ENCODE data around the gene OR10J1. TPM values are rescaled to one million over a fixed set of nuclear protein-coding genes. Genes with fewer than 3 reads are reported as not detected.

The OR10J1 gene
- not detected for polyA plus RNA-seq (2012; ENCODE audit: low read depth, missing spikeins)

- no peak for DNase-seq (ENCODE audit: insufficient read length, low spot score)
- TF ChIP-seq POU2F2 (IDR thresholded peaks at IDR 0.05; ENCODE audit: low read depth, low read length) (no peak), TAF1 (IDR thresholded peaks at IDR 0.05; ENCODE audit: low read depth, low read length) (no peak), SPI1 (IDR thresholded peaks at IDR 0.05; ENCODE audit: low read depth, low read length) (no peak), PAX5 (IDR thresholded peaks at IDR 0.05; ENCODE audit: insufficient read depth, low read length, severe bottlenecking) (no peak), POLR2AphosphoS5 (IDR thresholded peaks at IDR 0.05; ENCODE audit: low read depth, low read length) (no peak), POLR2A (IDR thresholded peaks at IDR 0.05; ENCODE audit: low read depth, low read length) (no peak)
- no peak for FAIRE-seq
Measured at GRCh38 chr1:159439422-159439821, at the start of gene OR10J1. Gene OR10J1 (plus strand): TSS chr1:159439722. CDS start chr1:159439792, 70 bp downstream.

GRCh38 chr1:159406821-159407220 lies 32.7 kb upstream of the OR10J1 start:
- no peak for FAIRE-seq
- no peak for DNase-seq (ENCODE audit: insufficient read length, low spot score)
- no peak for TF ChIP-seq TAF1 (IDR thresholded peaks at IDR 0.05; ENCODE audit: low read depth, low read length)
- no peak for TF ChIP-seq POLR2A (IDR thresholded peaks at IDR 0.05; ENCODE audit: low read depth, low read length)
- TF ChIP-seq PAX5 (IDR thresholded peaks at IDR 0.05; ENCODE audit: insufficient read depth, low read length, severe bottlenecking) = no peak
- no peak for TF ChIP-seq POLR2AphosphoS5 (IDR thresholded peaks at IDR 0.05; ENCODE audit: low read depth, low read length)
- TF ChIP-seq POU2F2 (IDR thresholded peaks at IDR 0.05; ENCODE audit: low read depth, low read length) = no peak
- no peak for TF ChIP-seq SPI1 (IDR thresholded peaks at IDR 0.05; ENCODE audit: low read depth, low read length)

GRCh38 chr1:159408862-159409400 lies 30.6 kb upstream of the OR10J1 start:
- no peak for FAIRE-seq
- DNase-seq (ENCODE audit: insufficient read length, low spot score) = no peak
- TF ChIP-seq POU2F2 (IDR thresholded peaks at IDR 0.05; ENCODE audit: low read depth, low read length) (no peak), PAX5 (IDR thresholded peaks at IDR 0.05; ENCODE audit: insufficient read depth, low read length, severe bottlenecking) (no peak), POLR2A (IDR thresholded peaks at IDR 0.05; ENCODE audit: low read depth, low read length) (no peak), POLR2AphosphoS5 (IDR thresholded peaks at IDR 0.05; ENCODE audit: low read depth, low read length) (no peak), TAF1 (IDR thresholded peaks at IDR 0.05; ENCODE audit: low read depth, low read length) (no peak), SPI1 (IDR thresholded peaks at IDR 0.05; ENCODE audit: low read depth, low read length) (no peak)

- FAIRE-seq (no peak), DNase-seq (ENCODE audit: insufficient read length, low spot score) (no peak)
- no peak for TF ChIP-seq POLR2A (IDR thresholded peaks at IDR 0.05; ENCODE audit: low read depth, low read length)
- TF ChIP-seq SPI1 (IDR thresholded peaks at IDR 0.05; ENCODE audit: low read depth, low read length) = no peak
- no peak for TF ChIP-seq POU2F2 (IDR thresholded peaks at IDR 0.05; ENCODE audit: low read depth, low read length)
- no peak for TF ChIP-seq TAF1 (IDR thresholded peaks at IDR 0.05; ENCODE audit: low read depth, low read length)
- TF ChIP-seq PAX5 (IDR thresholded peaks at IDR 0.05; ENCODE audit: insufficient read depth, low read length, severe bottlenecking) = no peak
- TF ChIP-seq POLR2AphosphoS5 (IDR thresholded peaks at IDR 0.05; ENCODE audit: low read depth, low read length) = no peak
Measured at GRCh38 chr1:159421821-159422220, 17.7 kb upstream of the OR10J1 start.

DNA sequence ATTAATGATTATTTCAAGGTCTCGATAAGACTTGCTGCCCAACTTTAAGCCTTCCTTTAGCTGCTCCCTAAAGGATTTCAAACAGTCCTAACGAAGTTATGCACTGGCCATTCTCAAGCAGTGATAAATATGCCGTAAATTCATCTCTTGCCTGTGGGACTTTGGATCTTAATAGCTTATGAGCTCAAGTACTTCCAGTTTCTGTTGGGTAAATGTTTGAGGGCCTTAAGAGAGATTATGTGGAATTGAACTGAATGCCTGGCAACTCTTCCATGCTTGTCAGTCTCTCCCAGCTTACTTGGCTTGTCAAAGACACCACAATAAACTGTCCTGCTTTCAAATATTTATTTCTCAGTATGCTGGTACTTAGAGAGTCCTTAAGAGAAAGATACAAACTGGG lies 11.0 kb upstream of the OR10J1 start:
- no peak for FAIRE-seq
- DNase-seq (ENCODE audit: insufficient read length, low spot score) = no peak
- TF ChIP-seq POLR2A (IDR thresholded peaks at IDR 0.05; ENCODE audit: low read depth, low read length) (no peak), PAX5 (IDR thresholded peaks at IDR 0.05; ENCODE audit: insufficient read depth, low read length, severe bottlenecking) (no peak), SPI1 (IDR thresholded peaks at IDR 0.05; ENCODE audit: low read depth, low read length) (no peak), TAF1 (IDR thresholded peaks at IDR 0.05; ENCODE audit: low read depth, low read length) (no peak), POLR2AphosphoS5 (IDR thresholded peaks at IDR 0.05; ENCODE audit: low read depth, low read length) (no peak), POU2F2 (IDR thresholded peaks at IDR 0.05; ENCODE audit: low read depth, low read length) (no peak)

DNA sequence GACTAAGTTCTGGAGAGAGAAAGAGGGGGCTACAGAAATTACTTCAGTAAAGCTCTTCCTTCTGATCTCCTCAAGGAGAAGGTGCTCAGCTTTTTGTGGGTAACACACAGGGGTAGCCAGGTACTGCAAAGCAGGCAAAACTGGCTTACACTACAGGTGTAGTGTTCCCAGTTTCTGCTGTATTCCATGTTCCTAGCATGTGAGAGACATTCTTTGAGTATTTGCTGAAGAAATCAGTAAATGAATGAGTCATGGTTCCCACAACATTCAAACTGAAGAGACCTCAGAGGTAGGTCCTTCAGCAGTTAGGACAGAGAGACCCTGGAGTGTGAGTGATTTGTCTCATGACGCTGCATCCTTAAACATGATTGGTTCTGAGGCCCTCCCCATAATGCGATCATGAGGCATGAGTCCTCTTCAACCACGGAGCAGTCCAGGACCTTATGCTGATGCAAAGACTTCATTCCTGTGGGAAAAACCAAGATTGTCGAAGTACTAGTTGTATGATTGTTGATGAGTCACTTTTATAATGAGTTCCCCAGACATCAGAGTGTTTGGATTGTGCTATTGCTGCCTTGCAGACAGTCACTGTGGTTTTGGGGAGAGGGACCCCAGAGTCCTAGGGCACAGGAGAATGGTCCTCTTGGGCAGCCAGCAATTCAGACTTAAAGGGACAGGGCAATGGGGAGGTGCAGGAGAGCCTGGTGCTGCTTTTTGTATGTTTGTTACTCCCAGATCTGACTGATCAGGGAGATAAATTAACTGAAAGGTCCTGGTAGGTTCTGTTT lies 10.3 kb upstream of the OR10J1 start:
- FAIRE-seq = no peak
- TF ChIP-seq POLR2AphosphoS5 (IDR thresholded peaks at IDR 0.05; ENCODE audit: low read depth, low read length) (no peak), PAX5 (IDR thresholded peaks at IDR 0.05; ENCODE audit: insufficient read depth, low read length, severe bottlenecking) (no peak), TAF1 (IDR thresholded peaks at IDR 0.05; ENCODE audit: low read depth, low read length) (no peak), SPI1 (IDR thresholded peaks at IDR 0.05; ENCODE audit: low read depth, low read length) (no peak), POLR2A (IDR thresholded peaks at IDR 0.05; ENCODE audit: low read depth, low read length) (no peak), POU2F2 (IDR thresholded peaks at IDR 0.05; ENCODE audit: low read depth, low read length) (no peak)
- no peak for DNase-seq (ENCODE audit: insufficient read length, low spot score)

- DNase-seq (ENCODE audit: insufficient read length, low spot score) (no peak), FAIRE-seq (no peak)
- no peak for TF ChIP-seq TAF1 (IDR thresholded peaks at IDR 0.05; ENCODE audit: low read depth, low read length)
- no peak for TF ChIP-seq POLR2AphosphoS5 (IDR thresholded peaks at IDR 0.05; ENCODE audit: low read depth, low read length)
- no peak for TF ChIP-seq PAX5 (IDR thresholded peaks at IDR 0.05; ENCODE audit: insufficient read depth, low read length, severe bottlenecking)
- TF ChIP-seq SPI1 (IDR thresholded peaks at IDR 0.05; ENCODE audit: low read depth, low read length) = no peak
- TF ChIP-seq POLR2A (IDR thresholded peaks at IDR 0.05; ENCODE audit: low read depth, low read length) = no peak
- no peak for TF ChIP-seq POU2F2 (IDR thresholded peaks at IDR 0.05; ENCODE audit: low read depth, low read length)
Measured at GRCh38 chr1:159430985-159431384, 8.5 kb upstream of the OR10J1 start.

GRCh38 chr1:159431904-159432303 lies 7.6 kb upstream of the OR10J1 start, which contains the start of gene OR10J4:
Gene OR10J4 (plus strand): TSS chr1:159432204.
- DNase-seq (ENCODE audit: insufficient read length, low spot score) (no peak), FAIRE-seq (no peak)
- TF ChIP-seq TAF1 (IDR thresholded peaks at IDR 0.05; ENCODE audit: low read depth, low read length) (no peak), POU2F2 (IDR thresholded peaks at IDR 0.05; ENCODE audit: low read depth, low read length) (no peak), PAX5 (IDR thresholded peaks at IDR 0.05; ENCODE audit: insufficient read depth, low read length, severe bottlenecking) (no peak), SPI1 (IDR thresholded peaks at IDR 0.05; ENCODE audit: low read depth, low read length) (no peak), POLR2A (IDR thresholded peaks at IDR 0.05; ENCODE audit: low read depth, low read length) (no peak), POLR2AphosphoS5 (IDR thresholded peaks at IDR 0.05; ENCODE audit: low read depth, low read length) (no peak)

DNA sequence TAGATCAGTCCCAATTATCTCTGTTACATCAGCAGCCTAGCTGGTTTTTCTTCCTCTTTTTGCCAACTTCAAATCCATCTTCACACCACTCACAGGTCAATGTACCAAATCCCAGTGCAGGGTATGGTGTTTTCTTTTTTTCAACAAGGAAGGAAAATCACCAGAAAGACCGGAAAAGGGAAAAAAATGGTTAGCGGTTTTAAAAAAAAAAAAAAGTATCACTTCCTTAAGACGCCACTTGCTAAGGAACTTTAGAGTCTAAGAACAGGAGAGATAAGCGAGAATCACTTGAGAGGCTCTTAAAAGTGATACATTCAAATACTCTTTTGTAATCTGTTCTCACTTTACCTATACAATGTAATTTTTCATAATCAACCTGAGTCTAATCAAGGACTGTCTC lies 3.1 kb upstream of the OR10J1 start:
- no peak for DNase-seq (ENCODE audit: insufficient read length, low spot score)
- TF ChIP-seq POLR2AphosphoS5 (IDR thresholded peaks at IDR 0.05; ENCODE audit: low read depth, low read length) = no peak
- no peak for TF ChIP-seq POLR2A (IDR thresholded peaks at IDR 0.05; ENCODE audit: low read depth, low read length)
- TF ChIP-seq SPI1 (IDR thresholded peaks at IDR 0.05; ENCODE audit: low read depth, low read length) = no peak
- no peak for TF ChIP-seq PAX5 (IDR thresholded peaks at IDR 0.05; ENCODE audit: insufficient read depth, low read length, severe bottlenecking)
- no peak for TF ChIP-seq POU2F2 (IDR thresholded peaks at IDR 0.05; ENCODE audit: low read depth, low read length)
- no peak for TF ChIP-seq TAF1 (IDR thresholded peaks at IDR 0.05; ENCODE audit: low read depth, low read length)
- FAIRE-seq = no peak

Measured in GM12891 (cell line).